Heart left ventricle (tissue), 13 donors: ENCODE measurements around the gene TRIP13.

Source experiments
- POLR2A ChIP-seq, 2 donors: fragments of 450-650 bp; IDR thresholded peaks; one replicate each; pipeline ENCODE4 v1.6.1; 2017; ENCODE audit warnings: antibody characterized with exemption in 2 of 2, mild to moderate bottlenecking in 2 of 2, moderate library complexity in 2 of 2
- TF ChIP-seq, protein P1 (sequence below), 12 donors: fragments of 200-600 bp; sonication (generic) in 4 of 12; IDR thresholded peaks; one replicate each; pipeline versions ENCODE4 v1.5.0 to v1.8.0; 2018 to 2022; ENCODE audit warnings: antibody characterized with exemption in 12 of 12, mild to moderate bottlenecking in 5 of 12
- donor health status: ischemic (EF 13 %, LVEDD 7.1; RV severe dilation, severe dysfunction).
- donor health status: DM: no; HTN: yes; CAD: no.
- donor health status: DM: no; HTN: no; CAD: no.
- donor health status: ischemic (EF 25% LVEDD 6.9; RV normal size, moderate dysfunction).
- donor health status: ischemic (EF 25% LVEDD 5.7; RV mildly dilated, moderate dysfunction).
- donor health status: ischemic (EF 35%, LVEDD 5.7; RV mildly dilated, moderate dysfunction).
- donor health status: nonischemic (EF 11% LVEDD 7.7; RV severe dilation, severe dysfunction).
- donor health status: DM: yes; HTN: yes; CAD: no.
- donor health status: PGD.
- donor health status: ischemic (EF 29% LVEDD 5.4; RV normal size, mild dysfunction).
- donor health status: nonischemic (EF 23%, LVEDD 6.1; RV moderate dilation, normal function).

DNA sequence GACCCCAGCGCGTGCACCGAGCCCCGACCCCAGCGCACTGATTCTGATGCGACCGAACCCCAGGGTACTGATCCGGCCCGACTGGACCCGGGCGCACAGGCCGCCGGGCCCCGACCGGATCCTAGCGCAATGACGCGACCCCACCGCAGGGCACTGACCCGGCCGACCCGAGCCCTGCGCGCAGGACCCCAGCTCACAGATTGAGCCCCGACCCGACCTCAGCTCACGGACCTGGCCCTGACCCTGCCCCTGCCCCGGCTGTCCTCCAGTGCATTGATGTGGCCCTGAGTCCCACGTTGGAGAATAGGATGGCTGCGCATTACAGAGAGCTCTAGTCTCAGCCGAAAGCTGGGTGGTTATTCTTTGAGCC lies 438 bp downstream of the TRIP13 start:
- TF ChIP-seq, protein P1, sequence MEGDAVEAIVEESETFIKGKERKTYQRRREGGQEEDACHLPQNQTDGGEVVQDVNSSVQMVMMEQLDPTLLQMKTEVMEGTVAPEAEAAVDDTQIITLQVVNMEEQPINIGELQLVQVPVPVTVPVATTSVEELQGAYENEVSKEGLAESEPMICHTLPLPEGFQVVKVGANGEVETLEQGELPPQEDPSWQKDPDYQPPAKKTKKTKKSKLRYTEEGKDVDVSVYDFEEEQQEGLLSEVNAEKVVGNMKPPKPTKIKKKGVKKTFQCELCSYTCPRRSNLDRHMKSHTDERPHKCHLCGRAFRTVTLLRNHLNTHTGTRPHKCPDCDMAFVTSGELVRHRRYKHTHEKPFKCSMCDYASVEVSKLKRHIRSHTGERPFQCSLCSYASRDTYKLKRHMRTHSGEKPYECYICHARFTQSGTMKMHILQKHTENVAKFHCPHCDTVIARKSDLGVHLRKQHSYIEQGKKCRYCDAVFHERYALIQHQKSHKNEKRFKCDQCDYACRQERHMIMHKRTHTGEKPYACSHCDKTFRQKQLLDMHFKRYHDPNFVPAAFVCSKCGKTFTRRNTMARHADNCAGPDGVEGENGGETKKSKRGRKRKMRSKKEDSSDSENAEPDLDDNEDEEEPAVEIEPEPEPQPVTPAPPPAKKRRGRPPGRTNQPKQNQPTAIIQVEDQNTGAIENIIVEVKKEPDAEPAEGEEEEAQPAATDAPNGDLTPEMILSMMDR (IDR thresholded peaks at IDR 0.05) = no peak
- TF ChIP-seq POLR2A (IDR thresholded peaks at IDR 0.05) = no peak
